AG08396 (cell line): Measurements from ENCODE around the gene GTPBP1.
A peak's percentile ranks its signal among the peaks of the same experiment; 100 is the strongest.

Experiments used
- DNase-seq: peaks from one replicate; pipeline ENCODE4 v3.0.0; 2012; ENCODE audit warnings: low spot score, mixed read lengths

The GTPBP1 gene

GRCh38 chr22:38727123-38727522 is 21.4 kb downstream of the GTPBP1 start:
- DNase-seq: no peak

GRCh38 chr22:38727530-38728451 is 22.0 kb downstream of the GTPBP1 start:
- no peak for DNase-seq

- DNase-seq: no peak
These were observed 23.4 kb downstream of the GTPBP1 start for GRCh38 chr22:38728871-38729796.

- DNase-seq: no peak
These were observed 24.2 kb downstream of the GTPBP1 start for GRCh38 chr22:38729946-38730345.

- DNase-seq: no peak
These were observed 24.7 kb downstream of the GTPBP1 start for GRCh38 chr22:38730411-38730871.

GRCh38 chr22:38731703-38732161 is 26.0 kb downstream of the GTPBP1 start:
- DNase-seq: no peak

- no peak for DNase-seq
These were observed 26.6 kb downstream of the GTPBP1 start for GRCh38 chr22:38732251-38732815.

- DNase-seq: peak; percentile 59
These were observed 27.6 kb downstream of the GTPBP1 start for GRCh38 chr22:38733329-38733723.

- DNase-seq: peak; percentile 61
These were observed 28.1 kb downstream of the GTPBP1 start for GRCh38 chr22:38733724-38734381.

GRCh38 chr22:38734421-38735100 is 28.8 kb downstream of the GTPBP1 start:
- no peak for DNase-seq

GRCh38 chr22:38735126-38735464 is 29.4 kb downstream of the GTPBP1 start:
- DNase-seq: no peak

- no peak for DNase-seq
These were observed 29.9 kb downstream of the GTPBP1 start for GRCh38 chr22:38735465-38736256.

GRCh38 chr22:38736257-38736570 is 30.5 kb downstream of the GTPBP1 start:
- no peak for DNase-seq

- DNase-seq: no peak
These were observed 31.7 kb downstream of the GTPBP1 start for GRCh38 chr22:38737302-38738060.

- DNase-seq: no peak
These were observed 32.8 kb downstream of the GTPBP1 start for GRCh38 chr22:38738475-38739070.

GRCh38 chr22:38739300-38740055 is 33.7 kb downstream of the GTPBP1 start:
- no peak for DNase-seq

- no peak for DNase-seq
These were observed 34.5 kb downstream of the GTPBP1 start for GRCh38 chr22:38740116-38740723.

GRCh38 chr22:38740754-38741153 is 35.0 kb downstream of the GTPBP1 start:
- DNase-seq: no peak
